Measurements from ENCODE around the gene TIAM2.

DNA sequence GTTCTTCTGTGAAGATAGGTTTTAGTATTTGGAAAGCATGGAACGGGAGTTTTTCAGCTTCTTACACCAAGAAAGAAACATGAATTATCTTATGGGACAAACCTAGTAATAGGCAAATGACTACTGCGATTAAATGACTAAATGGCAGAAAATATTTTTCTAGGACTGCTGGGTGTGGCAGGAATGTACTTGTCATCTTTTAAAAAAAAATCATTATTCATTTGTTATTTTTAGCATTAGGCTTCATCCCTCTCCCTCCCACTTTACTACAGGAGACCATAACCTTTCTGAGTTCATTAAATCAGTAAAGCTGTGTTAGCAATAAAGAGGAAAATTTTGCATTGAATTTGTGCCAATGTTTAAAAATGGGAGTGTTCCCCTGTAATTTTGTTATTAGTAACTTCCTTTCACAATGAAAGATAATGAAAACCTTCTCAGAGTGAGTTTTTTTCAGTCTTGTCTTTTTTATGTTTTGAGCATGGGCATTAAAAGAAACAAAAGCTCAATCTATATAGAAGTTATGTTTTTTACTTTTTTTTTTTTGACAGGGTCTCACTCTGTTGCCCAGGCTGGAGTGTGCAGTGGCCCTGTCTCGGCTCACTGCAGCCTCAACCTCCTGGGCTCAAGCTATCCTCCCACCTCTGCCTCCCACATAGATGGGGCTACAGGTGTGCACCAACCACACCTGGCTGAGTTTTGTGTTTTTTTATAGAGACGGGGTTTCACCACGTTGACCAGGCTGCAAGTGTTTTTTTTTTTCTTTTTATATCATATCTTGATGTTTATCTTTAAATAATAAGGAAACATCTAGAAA, 163.1 kb downstream of the TIAM2 start:
- no peak for TF ChIP-seq EZH2 (IDR thresholded peaks at IDR 0.05; ENCODE audit: borderline replicate concordance, low read length)
- TF ChIP-seq, protein P1, sequence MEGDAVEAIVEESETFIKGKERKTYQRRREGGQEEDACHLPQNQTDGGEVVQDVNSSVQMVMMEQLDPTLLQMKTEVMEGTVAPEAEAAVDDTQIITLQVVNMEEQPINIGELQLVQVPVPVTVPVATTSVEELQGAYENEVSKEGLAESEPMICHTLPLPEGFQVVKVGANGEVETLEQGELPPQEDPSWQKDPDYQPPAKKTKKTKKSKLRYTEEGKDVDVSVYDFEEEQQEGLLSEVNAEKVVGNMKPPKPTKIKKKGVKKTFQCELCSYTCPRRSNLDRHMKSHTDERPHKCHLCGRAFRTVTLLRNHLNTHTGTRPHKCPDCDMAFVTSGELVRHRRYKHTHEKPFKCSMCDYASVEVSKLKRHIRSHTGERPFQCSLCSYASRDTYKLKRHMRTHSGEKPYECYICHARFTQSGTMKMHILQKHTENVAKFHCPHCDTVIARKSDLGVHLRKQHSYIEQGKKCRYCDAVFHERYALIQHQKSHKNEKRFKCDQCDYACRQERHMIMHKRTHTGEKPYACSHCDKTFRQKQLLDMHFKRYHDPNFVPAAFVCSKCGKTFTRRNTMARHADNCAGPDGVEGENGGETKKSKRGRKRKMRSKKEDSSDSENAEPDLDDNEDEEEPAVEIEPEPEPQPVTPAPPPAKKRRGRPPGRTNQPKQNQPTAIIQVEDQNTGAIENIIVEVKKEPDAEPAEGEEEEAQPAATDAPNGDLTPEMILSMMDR (IDR thresholded peaks at IDR 0.05; ENCODE audit: low read length), result no peak

All from OCI-LY1 (cell line).